GM23248 (cell line): ENCODE data around the gene UBAP1. TPM values are rescaled to one million over a fixed set of nuclear protein-coding genes. Genes with fewer than 3 reads are reported as not detected.

Experiments used
- DNase-seq: peaks from one replicate; pipeline ENCODE4 v3.0.0-alpha.2; 2015
- H2AFZ ChIP-seq: fragments of 200-600 bp; sonication (generic); 2 replicates; pipeline ENCODE4 v1.6.1; 2016; ENCODE audit warnings: antibody characterized with exemption
- H3F3A ChIP-seq: fragments of 200-600 bp; sonication (generic); 2 replicates; pipeline ENCODE4 v1.6.1; 2016; ENCODE audit warnings: mild to moderate bottlenecking, antibody characterized with exemption, mixed run types; ENCODE audit not compliant: insufficient read depth
- H3K27ac ChIP-seq: fragments of 200-600 bp; sonication (generic); 2 replicates; pipeline ENCODE4 v1.5.1; 2016; ENCODE audit warnings: mild to moderate bottlenecking
- H3K27me3 ChIP-seq: fragments of 200-600 bp; sonication (generic); replicated peaks from 2 replicates; pipeline ENCODE4 v1.6.1; 2016; ENCODE audit warnings: mild to moderate bottlenecking; ENCODE audit not compliant: insufficient read depth
- H3K36me3 ChIP-seq: fragments of 200-600 bp; sonication (generic); 2 replicates; pipeline ENCODE4 v1.6.1; 2016; ENCODE audit warnings: low read depth, mild to moderate bottlenecking
- H3K4me1 ChIP-seq: fragments of 200-600 bp; sonication (generic); 2 replicates; pipeline ENCODE4 v1.6.1; 2016; ENCODE audit warnings: mild to moderate bottlenecking; ENCODE audit not compliant: insufficient read depth
- H3K4me2 ChIP-seq: fragments of 200-600 bp; sonication (generic); one replicate; pipeline ENCODE4 v1.6.1; 2016; ENCODE audit warnings: mild to moderate bottlenecking; ENCODE audit not compliant: unreplicated experiment
- H3K4me3 ChIP-seq: fragments of 200-600 bp; sonication (generic); 2 replicates; pipeline ENCODE4 v1.5.1; 2016; ENCODE audit warnings: mild to moderate bottlenecking
- H3K79me2 ChIP-seq: fragments of 200-600 bp; sonication (generic); 2 replicates; pipeline ENCODE4 v1.6.1; 2016; ENCODE audit warnings: mild to moderate bottlenecking; ENCODE audit not compliant: insufficient read depth
- H3K9ac ChIP-seq: fragments of 200-600 bp; sonication (generic); 2 replicates; pipeline ENCODE4 v1.6.1; 2016; ENCODE audit warnings: mild to moderate bottlenecking
- H3K9me2 ChIP-seq: fragments of 200-600 bp; sonication (generic); 2 replicates; pipeline ENCODE4 v1.6.1; 2016; ENCODE audit warnings: mixed run types, mild to moderate bottlenecking, moderate library complexity; ENCODE audit not compliant: insufficient read depth
- H3K9me3 ChIP-seq: fragments of 200-600 bp; sonication (generic); one replicate; pipeline ENCODE4 v1.6.1; 2017; ENCODE audit warnings: low read depth
- H4K20me1 ChIP-seq: fragments of 200-600 bp; sonication (generic); 2 replicates; pipeline ENCODE4 v1.6.0; 2016; ENCODE audit not compliant: insufficient read depth
- EZH2 ChIP-seq: fragments of 200-600 bp; sonication (generic); IDR thresholded peaks from 2 replicates; pipeline ENCODE4 v1.6.1; 2018; ENCODE audit warnings: antibody characterized with exemption, mild to moderate bottlenecking; ENCODE audit not compliant: insufficient read depth, poor library complexity, severe bottlenecking
- EZH2phosphoT487 ChIP-seq: fragments of 200-600 bp; sonication (generic); IDR thresholded peaks from 2 replicates; pipeline ENCODE4 v1.6.1; 2018; ENCODE audit warnings: antibody characterized with exemption, moderate library complexity, mild to moderate bottlenecking, low read depth; ENCODE audit not compliant: insufficient read depth
- whole genome bisulfite sequencing, 2 experiments: methylation state at CpG; one replicate each; pipeline ENCODE4 v1.1.6; 2015 to 2017; ENCODE audit warnings: low lambda C conversion rate in 2 of 2, low coverage in 1 of 2; ENCODE audit errors: missing lambda C conversion rate in 2 of 2; 5-methylcytosine and 5-hydroxymethylcytosine counted together
- in situ Hi-C: fragments of 300-500 bp; cut with MboI; formaldehyde crosslinking; loops from 2 replicates; pipeline ENCODE4 v1.15.0; 2020
- polyA plus RNA-seq: library from polyadenylated mRNA; unstranded; fragments of >200 nt; fragmentation: Nextera tagmentation; extraction: Ambion mirVana; gene quantifications from 2 replicates; pipeline ENCODE4 v1.2.1, GENCODE V29; 2016
- total RNA-seq: library from RNA; depleted of rRNA; stranded (reverse); fragments of >200 nt; shearing (Covaris generic); gene quantifications from 2 replicates; pipeline ENCODE4 v1.2.3, GENCODE V29; 2014

The UBAP1 gene
- total and polyA plus RNA-seq, 2 experiments from 2014 or later, result 26.8 to 50.1 TPM

GRCh38 chr9:34256987-34257585 lies 78.2 kb downstream of the UBAP1 start:
- Histone ChIP-seq H2AFZ (no peak overlapping the region), H3K9me2 (no peaks in the 10 kb centered on the region), H3K36me3 (no peaks in the 10 kb centered on the region), H3K9ac (no peak overlapping the region), H3K27me3 (no peaks in the 10 kb centered on the region), H3K79me2 (no peaks in the 10 kb centered on the region), H3K4me3 (no peak overlapping the region), H4K20me1 (no peaks in the 10 kb centered on the region), H3F3A (peaks cover 42% of the 10 kb centered on the region), H3K4me2 (no peak overlapping the region), H3K4me1 (peaks cover 37% of the 10 kb centered on the region), H3K27ac (no peak overlapping the region), H3K9me3 (no peaks in the 10 kb centered on the region)
- in situ Hi-C loops, result no loop called here
- DNase-seq, result no peak
- 72 to 76% methylated on average over 11 of the region's 11 CpGs for WGBS, 2 experiments
- TF ChIP-seq EZH2 (no peak), EZH2phosphoT487 (no peak)

- no peaks in the 10 kb centered on the region for H3K27me3 ChIP-seq
- H2AFZ ChIP-seq, result no peak overlapping the region
- peaks cover 19% of the 10 kb centered on the region for H3F3A ChIP-seq
- H3K4me3 ChIP-seq, result no peak overlapping the region
- no peak overlapping the region for H3K27ac ChIP-seq
- TF ChIP-seq EZH2phosphoT487 (no peak), EZH2 (no peak)
- no peaks in the 10 kb centered on the region for H3K9me2 ChIP-seq
- H3K9me3 ChIP-seq, result no peaks in the 10 kb centered on the region
- H3K36me3 ChIP-seq, result no peaks in the 10 kb centered on the region
- peaks cover 14% of the 10 kb centered on the region for H3K4me1 ChIP-seq
- no peaks in the 10 kb centered on the region for H3K79me2 ChIP-seq
- no peak overlapping the region for H3K4me2 ChIP-seq
- no peak overlapping the region for H3K9ac ChIP-seq
- in situ Hi-C loops, result no loop called here
- WGBS, 2 experiments, result 90 to 95% methylated on average over 10 of the region's 10 CpGs
- no peaks in the 10 kb centered on the region for H4K20me1 ChIP-seq
- no peak for DNase-seq
These were observed 80.5 kb downstream of the UBAP1 start for GRCh38 chr9:34259315-34259714.

DNA sequence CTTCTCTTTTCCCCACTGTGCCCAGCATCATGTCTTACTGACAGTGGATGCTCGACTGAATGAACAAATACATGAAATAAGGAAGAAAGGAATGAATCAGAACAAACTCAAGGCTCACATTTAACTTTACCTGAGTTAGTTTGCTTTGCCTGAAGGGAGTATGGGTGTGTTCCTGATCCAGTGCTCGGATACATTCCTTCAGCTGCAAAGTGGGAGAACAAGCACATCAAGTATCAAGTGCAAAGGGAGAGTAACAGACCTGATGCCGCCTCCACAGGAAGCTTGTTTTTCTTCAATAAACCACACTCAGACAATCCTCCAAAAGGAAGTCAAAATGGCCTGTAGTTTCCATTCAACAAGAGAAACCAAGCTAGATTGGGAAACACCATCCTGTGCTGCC lies 84.1 kb downstream of the UBAP1 start:
- in situ Hi-C loops, result no loop called here
- WGBS, 2 experiments, result 94 to 95% methylated on average over 3 of the region's 3 CpGs
- Histone ChIP-seq H3K9me3 (no peaks in the 10 kb centered on the region), H2AFZ (no peak overlapping the region), H3K9ac (no peak overlapping the region), H3K79me2 (no peaks in the 10 kb centered on the region), H3K4me1 (no peaks in the 10 kb centered on the region), H3K36me3 (no peaks in the 10 kb centered on the region), H3K27me3 (no peaks in the 10 kb centered on the region), H3K9me2 (no peaks in the 10 kb centered on the region), H3K4me2 (no peak overlapping the region), H4K20me1 (no peaks in the 10 kb centered on the region), H3K27ac (no peak overlapping the region), H3K4me3 (no peak overlapping the region), H3F3A (no peaks in the 10 kb centered on the region)
- TF ChIP-seq EZH2 (no peak), EZH2phosphoT487 (no peak)
- no peak for DNase-seq

DNA sequence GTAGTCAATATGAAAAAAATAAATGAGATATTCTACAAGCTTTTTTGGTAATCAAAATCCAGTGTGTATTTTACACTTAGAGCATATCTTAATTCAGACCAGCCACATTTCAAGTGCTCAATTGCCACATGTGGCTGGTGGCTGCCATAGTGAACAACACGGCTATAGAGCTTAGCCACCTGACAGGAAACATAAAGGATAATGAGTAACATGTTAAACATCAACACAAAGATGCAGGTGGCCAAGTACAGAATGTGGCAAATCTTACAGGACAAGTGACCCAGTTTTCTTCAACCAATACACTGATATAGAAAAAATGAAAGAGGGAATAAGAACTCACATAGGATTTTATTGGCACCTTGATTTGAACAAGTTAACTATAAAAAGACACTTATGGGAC lies 88.8 kb downstream of the UBAP1 start:
- Histone ChIP-seq H3K79me2 (no peaks in the 10 kb centered on the region), H3K4me3 (no peak overlapping the region), H3K9me3 (no peaks in the 10 kb centered on the region), H3K27me3 (no peaks in the 10 kb centered on the region), H3K4me1 (no peaks in the 10 kb centered on the region), H3K27ac (no peak overlapping the region), H3K9me2 (no peaks in the 10 kb centered on the region), H3F3A (no peaks in the 10 kb centered on the region), H3K9ac (no peak overlapping the region), H3K4me2 (no peak overlapping the region), H4K20me1 (no peaks in the 10 kb centered on the region), H2AFZ (no peak overlapping the region), H3K36me3 (no peaks in the 10 kb centered on the region)
- in situ Hi-C loops, result no loop called here
- WGBS, 2 experiments, result 94 to 100% methylated on average over 1 of the region's 1 CpG
- no peak for TF ChIP-seq EZH2
- TF ChIP-seq EZH2phosphoT487, result no peak
- DNase-seq, result no peak
